ENCODE measurements around the gene ASB10.

DNA sequence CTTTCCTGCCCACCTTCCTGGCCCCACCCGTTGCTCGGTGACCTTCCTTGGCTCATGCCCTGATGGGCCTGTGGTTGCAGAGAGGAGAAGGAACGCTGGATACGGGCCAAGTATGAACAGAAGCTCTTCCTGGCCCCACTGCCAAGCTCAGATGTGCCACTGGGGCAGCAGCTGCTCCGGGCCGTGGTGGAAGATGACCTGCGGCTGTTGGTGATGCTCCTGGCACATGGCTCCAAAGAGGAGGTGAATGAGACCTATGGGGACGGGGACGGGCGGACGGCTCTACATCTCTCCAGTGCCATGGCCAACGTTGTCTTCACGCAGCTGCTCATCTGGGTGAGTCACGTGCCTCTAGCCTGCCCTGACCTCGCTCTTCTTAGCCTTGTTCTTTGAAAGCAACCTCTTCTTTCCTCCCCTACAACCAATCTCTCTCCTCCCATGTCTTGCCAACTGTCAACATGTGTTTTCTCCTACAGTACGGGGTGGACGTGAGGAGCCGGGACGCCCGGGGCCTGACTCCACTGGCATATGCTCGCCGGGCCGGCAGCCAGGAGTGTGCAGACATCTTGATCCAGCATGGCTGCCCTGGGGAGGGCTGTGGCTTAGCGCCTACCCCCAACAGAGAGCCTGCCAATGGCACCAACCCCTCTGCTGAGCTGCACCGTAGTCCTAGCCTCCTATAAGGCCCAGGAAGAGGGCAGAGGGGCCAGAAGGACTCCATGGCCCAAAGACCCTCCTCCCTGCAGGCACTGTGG lies 43.6 kb downstream of the ASB10 start:
- TF ChIP-seq CTCF (IDR thresholded peaks at IDR 0.05) (no peak), POLR2A (IDR thresholded peaks at IDR 0.05) (no peak)

All from esophagus squamous epithelium (tissue), 4 donors.